Retinal pigment epithelial cell (primary cell): ENCODE data around the gene SRGAP3.

ENCODE experiments used
- DNase-seq: peaks from one replicate; pipeline ENCODE4 v3.0.0-alpha.2; 2010; ENCODE audit warnings: low read depth
- H3K4me3 ChIP-seq: 2 replicates; pipeline ENCODE4 v1.5.1; 2011; ENCODE audit warnings: mild to moderate bottlenecking, low read length, control low read depth, moderate library complexity
- CTCF ChIP-seq: conservative IDR thresholded peaks from 2 replicates; pipeline ENCODE4 v1.5.1; 2011; ENCODE audit warnings: low read depth, low read length, control low read depth, inconsistent platforms

SRGAP3 gene

GRCh38 chr3:9021271-9022009 is 228.0 kb downstream of the SRGAP3 start:
- no peak for TF ChIP-seq CTCF
- H3K4me3 ChIP-seq: no peak overlapping the region
- DNase-seq: no peak

- no peak overlapping the region for H3K4me3 ChIP-seq
- no peak for DNase-seq
- no peak for TF ChIP-seq CTCF
These were observed 229.0 kb downstream of the SRGAP3 start for GRCh38 chr3:9020426-9020825.

- no peak for DNase-seq
- H3K4me3 ChIP-seq: no peak overlapping the region
- no peak for TF ChIP-seq CTCF
These were observed 230.0 kb downstream of the SRGAP3 start for GRCh38 chr3:9019259-9019961.

- no peak for DNase-seq
- no peak for TF ChIP-seq CTCF
- H3K4me3 ChIP-seq: no peak overlapping the region
These were observed 234.2 kb downstream of the SRGAP3 start for GRCh38 chr3:9015250-9015649.

GRCh38 chr3:9013782-9014563 is 235.5 kb downstream of the SRGAP3 start:
- no peak overlapping the region for H3K4me3 ChIP-seq
- no peak for DNase-seq
- peak; percentile 6 for TF ChIP-seq CTCF

- H3K4me3 ChIP-seq: no peak overlapping the region
- TF ChIP-seq CTCF: no peak
- DNase-seq: no peak
These were observed 236.9 kb downstream of the SRGAP3 start for GRCh38 chr3:9012521-9012920.
